Endothelial cell (in vitro differentiated cells): Measurements from ENCODE around the gene TRIM69. TPM values are rescaled to one million over a fixed set of nuclear protein-coding genes. Genes with fewer than 3 reads are reported as not detected.
"Not testable (repeated sequence)": the region's sequence is repeated elsewhere in the genome, so short reads cannot be mapped to it uniquely, and the experiment has no call there.

ENCODE experiments used
- DNase-seq: peaks from one replicate; pipeline ENCODE4 v3.0.0; 2021; ENCODE audit warnings: low spot score
- H3K27ac Mint-ChIP-seq: one replicate; pipeline ENCODE4 v1.8.0; 2021; ENCODE audit warnings: mixed read lengths, inconsistent platforms; ENCODE audit not compliant: unreplicated experiment
- H3K27me3 Mint-ChIP-seq: one replicate; pipeline ENCODE4 v1.8.0; 2021; ENCODE audit warnings: mild to moderate bottlenecking, moderate library complexity, mixed read lengths, inconsistent platforms; ENCODE audit not compliant: unreplicated experiment
- H3K36me3 Mint-ChIP-seq: one replicate; pipeline ENCODE4 v1.8.0; 2021; ENCODE audit warnings: mild to moderate bottlenecking, low read depth, mixed read lengths, inconsistent platforms; ENCODE audit not compliant: unreplicated experiment
- H3K4me1 Mint-ChIP-seq: one replicate; pipeline ENCODE4 v1.8.0; 2021; ENCODE audit warnings: mild to moderate bottlenecking, mixed read lengths, inconsistent platforms; ENCODE audit not compliant: unreplicated experiment
- H3K4me3 Mint-ChIP-seq: one replicate; pipeline ENCODE4 v1.8.0; 2021; ENCODE audit warnings: mild to moderate bottlenecking, mixed read lengths, inconsistent platforms; ENCODE audit not compliant: unreplicated experiment
- H3K9me3 Mint-ChIP-seq: one replicate; pipeline ENCODE4 v1.8.0; 2021; ENCODE audit warnings: mixed read lengths, inconsistent platforms; ENCODE audit not compliant: unreplicated experiment
- total RNA-seq: library from RNA; stranded (reverse); fragmentation: NEBNext Ultra II Directional; extraction: Animal tissue kit (Norgen Biotek cat#: 25700); gene quantifications from one replicate; pipeline ENCODE4 v1.2.1, GENCODE V29; 2021; ENCODE audit not compliant: unreplicated experiment
- TF ChIP-seq, protein P1 (sequence below): fragments of 200-600 bp; sonication (generic); IDR thresholded peaks from one replicate; pipeline ENCODE4 v1.5.0; 2021; ENCODE audit warnings: antibody characterized with exemption; ENCODE audit not compliant: unreplicated experiment

Gene TRIM69
- total RNA-seq, 1 donor from 2014 or later, result 13.4 TPM

DNA sequence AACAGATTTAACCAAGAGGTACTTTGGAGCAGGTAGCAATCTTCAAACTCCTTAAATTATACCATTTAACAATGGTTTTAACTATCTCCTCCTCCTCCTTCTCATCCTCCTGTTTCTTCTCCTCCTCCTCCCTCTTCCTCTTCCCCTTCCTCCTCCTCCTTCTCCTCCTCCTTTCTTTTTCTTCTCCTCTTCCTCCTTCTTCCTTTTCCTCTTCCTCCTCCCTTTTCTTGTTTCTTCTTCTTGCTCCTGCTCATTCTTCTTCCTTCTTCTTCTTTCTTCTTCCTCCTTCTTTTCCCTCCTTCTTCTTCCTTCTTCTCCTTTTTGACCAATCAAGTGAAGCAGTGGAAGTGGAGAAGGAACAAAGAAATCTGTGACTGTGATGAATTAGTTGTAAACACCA, 39.3 kb upstream of the TRIM69 start:
- Mint-ChIP-seq H3K27ac (no peak overlapping the region), H3K4me3 (no peak overlapping the region), H3K36me3 (no peaks in the 10 kb centered on the region), H3K4me1 (no peaks in the 10 kb centered on the region), H3K27me3 (no peaks in the 10 kb centered on the region), H3K9me3 (no peaks in the 10 kb centered on the region)
- TF ChIP-seq, protein P1, sequence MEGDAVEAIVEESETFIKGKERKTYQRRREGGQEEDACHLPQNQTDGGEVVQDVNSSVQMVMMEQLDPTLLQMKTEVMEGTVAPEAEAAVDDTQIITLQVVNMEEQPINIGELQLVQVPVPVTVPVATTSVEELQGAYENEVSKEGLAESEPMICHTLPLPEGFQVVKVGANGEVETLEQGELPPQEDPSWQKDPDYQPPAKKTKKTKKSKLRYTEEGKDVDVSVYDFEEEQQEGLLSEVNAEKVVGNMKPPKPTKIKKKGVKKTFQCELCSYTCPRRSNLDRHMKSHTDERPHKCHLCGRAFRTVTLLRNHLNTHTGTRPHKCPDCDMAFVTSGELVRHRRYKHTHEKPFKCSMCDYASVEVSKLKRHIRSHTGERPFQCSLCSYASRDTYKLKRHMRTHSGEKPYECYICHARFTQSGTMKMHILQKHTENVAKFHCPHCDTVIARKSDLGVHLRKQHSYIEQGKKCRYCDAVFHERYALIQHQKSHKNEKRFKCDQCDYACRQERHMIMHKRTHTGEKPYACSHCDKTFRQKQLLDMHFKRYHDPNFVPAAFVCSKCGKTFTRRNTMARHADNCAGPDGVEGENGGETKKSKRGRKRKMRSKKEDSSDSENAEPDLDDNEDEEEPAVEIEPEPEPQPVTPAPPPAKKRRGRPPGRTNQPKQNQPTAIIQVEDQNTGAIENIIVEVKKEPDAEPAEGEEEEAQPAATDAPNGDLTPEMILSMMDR, result no peak
- DNase-seq, result no peak

DNA sequence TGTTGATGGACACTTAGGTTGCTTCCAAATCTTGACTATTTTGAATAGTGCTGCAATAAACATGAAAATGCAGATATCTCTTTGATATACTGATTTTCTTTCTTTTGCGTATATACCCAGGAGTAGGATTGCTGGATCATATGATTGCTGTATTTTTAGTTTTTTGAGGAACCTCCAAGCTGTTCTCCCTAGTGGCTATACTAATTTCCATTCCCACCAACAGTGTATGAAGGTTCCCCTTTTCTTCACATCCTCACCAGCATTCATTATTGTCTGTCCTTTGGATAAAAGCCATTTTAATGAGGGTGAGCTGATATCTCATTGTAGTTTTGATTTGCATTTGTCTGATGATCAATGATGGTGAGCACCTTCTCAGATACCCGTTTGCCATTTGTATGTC, 37.7 kb upstream of the TRIM69 start:
- H3K36me3 Mint-ChIP-seq, result no peaks in the 10 kb centered on the region
- peaks cover 1% of the 10 kb centered on the region for H3K27me3 Mint-ChIP-seq
- no peaks in the 10 kb centered on the region for H3K9me3 Mint-ChIP-seq
- H3K4me1 Mint-ChIP-seq, result no peaks in the 10 kb centered on the region
- no peak overlapping the region for H3K4me3 Mint-ChIP-seq
- no peak for DNase-seq
- TF ChIP-seq, protein P1, result no peak
- no peak overlapping the region for H3K27ac Mint-ChIP-seq

DNA sequence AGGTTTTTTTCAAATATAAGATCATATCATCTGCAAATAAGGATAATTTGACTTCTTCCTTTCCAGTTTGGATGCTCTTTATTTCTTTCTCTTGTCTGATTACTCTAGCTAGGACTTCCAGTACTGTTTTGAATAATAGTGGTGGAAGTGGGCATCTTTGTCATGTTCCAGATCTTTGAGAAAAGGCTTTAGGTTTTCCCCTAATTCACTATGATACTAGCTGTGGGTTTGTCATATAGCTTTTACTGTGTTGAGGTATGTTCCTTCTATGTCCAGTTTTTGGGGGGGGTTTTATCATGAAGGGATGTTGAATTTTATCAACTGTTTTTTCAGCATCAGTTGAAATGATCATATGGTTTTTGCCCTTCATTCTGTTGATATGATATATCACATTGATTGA, 35.7 kb upstream of the TRIM69 start:
- H3K27ac Mint-ChIP-seq, H3K4me1 Mint-ChIP-seq, H3K36me3 Mint-ChIP-seq, DNase-seq, H3K9me3 Mint-ChIP-seq, H3K4me3 Mint-ChIP-seq, H3K27me3 Mint-ChIP-seq: not testable (repeated sequence)

DNA sequence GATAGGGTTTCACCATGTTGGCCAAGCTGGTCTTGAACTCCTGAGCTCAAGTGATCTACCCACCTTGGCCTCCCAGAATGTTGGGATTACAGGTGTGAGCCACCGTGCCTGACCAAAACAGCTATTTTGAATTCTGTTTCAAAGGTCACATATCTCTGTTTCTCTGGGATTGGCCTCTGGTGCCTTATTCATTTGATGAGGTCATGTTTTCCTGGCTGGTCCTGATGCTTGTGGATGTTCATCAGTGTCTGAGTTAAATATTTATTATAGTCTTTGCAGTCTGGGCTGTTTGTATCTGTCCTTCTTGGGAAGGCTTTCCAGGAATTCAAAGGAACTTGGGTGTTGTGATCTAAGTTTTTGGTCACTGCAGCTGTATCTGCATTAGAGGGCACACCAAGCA, 30.3 kb upstream of the TRIM69 start:
- TF ChIP-seq, protein P1, result no peak
- no peak for DNase-seq
- Mint-ChIP-seq H3K27me3 (peaks cover 1% of the 10 kb centered on the region), H3K4me1 (peaks cover 2% of the 10 kb centered on the region), H3K27ac (no peak overlapping the region), H3K9me3 (no peaks in the 10 kb centered on the region), H3K36me3 (no peaks in the 10 kb centered on the region), H3K4me3 (no peak overlapping the region)

DNA sequence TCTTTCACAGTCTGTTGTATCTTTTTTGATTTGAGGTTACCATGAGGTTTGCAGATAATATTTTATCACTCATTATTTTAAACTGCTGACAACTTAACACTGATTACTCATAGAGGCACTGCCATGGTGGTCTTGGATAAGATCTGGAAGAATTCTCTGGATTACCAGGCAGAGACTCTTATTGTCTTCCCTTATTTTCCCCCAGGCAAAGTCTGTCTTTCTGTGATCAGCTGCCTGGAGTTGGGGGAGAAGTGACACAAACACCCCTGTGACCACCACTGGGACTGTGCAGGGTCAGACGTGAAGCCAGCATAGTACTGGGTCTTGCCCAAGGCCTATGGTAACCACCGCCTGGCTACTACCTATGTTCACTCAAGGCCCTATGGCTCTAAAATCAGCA, 29.9 kb upstream of the TRIM69 start:
- Mint-ChIP-seq H3K27me3 (peaks cover 1% of the 10 kb centered on the region), H3K36me3 (no peaks in the 10 kb centered on the region), H3K27ac (no peak overlapping the region), H3K4me1 (peaks cover 2% of the 10 kb centered on the region), H3K9me3 (no peaks in the 10 kb centered on the region), H3K4me3 (no peak overlapping the region)
- TF ChIP-seq, protein P1, result no peak
- DNase-seq, result no peak
